Measurements from ENCODE around the gene FAAP20. TPM values are rescaled to one million over a fixed set of nuclear protein-coding genes. Genes with fewer than 3 reads are reported as not detected.

Gene FAAP20
- total RNA-seq, 6 donors from 2014 or later = 26.7 to 88.0 (median 66.8) TPM

DNA sequence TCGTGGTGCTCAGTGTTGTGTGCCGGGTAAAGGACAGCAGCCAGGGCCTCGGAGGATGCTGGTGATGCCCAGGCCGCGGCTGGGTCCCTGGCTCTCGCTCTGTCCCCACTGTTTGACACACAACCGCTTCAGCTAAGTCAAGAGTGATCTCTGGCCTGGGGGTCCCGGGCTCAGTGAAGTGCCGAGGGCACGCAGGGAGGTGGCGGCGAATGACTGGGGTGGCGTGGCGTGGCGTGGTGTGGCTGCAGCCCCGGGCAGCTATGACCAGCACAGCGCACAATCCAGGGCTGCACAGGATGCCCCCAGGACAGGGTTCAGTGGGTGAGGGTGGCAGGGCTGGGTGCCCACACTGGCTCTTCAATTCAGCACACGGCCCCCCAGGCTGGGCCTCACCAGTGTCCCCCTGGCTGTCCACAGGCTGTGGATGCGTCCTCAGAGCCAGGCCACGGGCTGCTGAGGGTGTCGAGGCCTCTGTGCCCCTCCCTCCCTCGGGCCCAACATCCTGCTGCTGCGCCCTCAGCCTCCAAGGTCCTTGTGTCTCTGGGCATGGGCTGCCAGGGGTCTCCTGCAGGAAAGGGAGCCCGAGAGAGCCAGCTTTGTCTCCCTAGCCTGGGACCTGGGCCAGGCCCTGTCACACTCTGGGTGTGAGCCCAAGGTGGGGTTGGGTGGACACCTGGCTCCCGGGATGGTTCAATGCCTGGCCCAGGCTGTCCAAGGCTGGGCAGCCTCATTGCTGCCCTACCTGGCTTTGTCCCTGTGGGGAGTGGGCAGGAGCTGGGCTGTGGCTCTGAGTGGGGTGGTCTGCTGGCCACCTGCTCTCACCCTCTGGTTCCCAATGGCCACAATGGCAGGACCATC, 21.6 kb upstream of the FAAP20 start:
- ATAC-seq (ENCODE audit: low FRiP score in 2 of 2) = no peak
- TF ChIP-seq, protein P1, sequence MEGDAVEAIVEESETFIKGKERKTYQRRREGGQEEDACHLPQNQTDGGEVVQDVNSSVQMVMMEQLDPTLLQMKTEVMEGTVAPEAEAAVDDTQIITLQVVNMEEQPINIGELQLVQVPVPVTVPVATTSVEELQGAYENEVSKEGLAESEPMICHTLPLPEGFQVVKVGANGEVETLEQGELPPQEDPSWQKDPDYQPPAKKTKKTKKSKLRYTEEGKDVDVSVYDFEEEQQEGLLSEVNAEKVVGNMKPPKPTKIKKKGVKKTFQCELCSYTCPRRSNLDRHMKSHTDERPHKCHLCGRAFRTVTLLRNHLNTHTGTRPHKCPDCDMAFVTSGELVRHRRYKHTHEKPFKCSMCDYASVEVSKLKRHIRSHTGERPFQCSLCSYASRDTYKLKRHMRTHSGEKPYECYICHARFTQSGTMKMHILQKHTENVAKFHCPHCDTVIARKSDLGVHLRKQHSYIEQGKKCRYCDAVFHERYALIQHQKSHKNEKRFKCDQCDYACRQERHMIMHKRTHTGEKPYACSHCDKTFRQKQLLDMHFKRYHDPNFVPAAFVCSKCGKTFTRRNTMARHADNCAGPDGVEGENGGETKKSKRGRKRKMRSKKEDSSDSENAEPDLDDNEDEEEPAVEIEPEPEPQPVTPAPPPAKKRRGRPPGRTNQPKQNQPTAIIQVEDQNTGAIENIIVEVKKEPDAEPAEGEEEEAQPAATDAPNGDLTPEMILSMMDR (IDR thresholded peaks at IDR 0.05) = no peak
- no peak for TF ChIP-seq POLR2AphosphoS5 (IDR thresholded peaks at IDR 0.05)
- TF ChIP-seq EP300 (IDR thresholded peaks at IDR 0.05) = no peak
- TF ChIP-seq POLR2A (IDR thresholded peaks at IDR 0.05) = no peak
- 91 to 94% methylated on average over 14 to 23 of the region's 25 CpGs for WGBS, 2 donors
- no peaks in the 10 kb centered on the region for H3K27me3 ChIP-seq
- H3K4me1 ChIP-seq = peaks cover 33 to 37% (median 35%) of the 10 kb centered on the region in 4 donors
- H3K27ac ChIP-seq = no peak overlapping the region
- no peak overlapping the region for H3K4me3 ChIP-seq
- DNase-seq = peak in 1 of 2 donors; percentile 74
- H3K9me3 ChIP-seq = no peaks in the 10 kb centered on the region
- no peaks in the 10 kb centered on the region for H3K36me3 ChIP-seq

DNA sequence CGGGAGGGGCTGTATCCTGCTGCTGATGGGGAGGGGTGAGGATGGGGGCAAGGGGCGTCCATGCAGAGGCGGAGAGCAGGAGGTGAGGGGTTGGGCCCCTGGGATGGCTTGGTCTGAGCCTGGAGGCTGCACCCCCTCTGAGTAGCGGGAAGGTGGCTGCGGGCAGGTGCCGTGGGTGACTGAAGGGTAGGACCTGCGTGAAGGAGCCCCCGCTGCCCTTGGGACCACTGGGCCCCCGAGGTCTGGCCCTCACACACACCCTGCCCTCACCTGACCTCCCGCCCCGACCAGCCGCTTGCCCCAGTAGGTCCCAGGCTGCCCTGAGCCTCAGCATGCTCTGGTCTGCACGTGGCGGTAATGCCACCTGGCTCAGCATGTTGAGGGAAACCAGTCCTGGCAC, 20.8 kb upstream of the FAAP20 start:
- peak overlapping the region in 3 of 4 donors; percentile 89 to 92 (median 91) for H3K27ac ChIP-seq
- no peaks in the 10 kb centered on the region for H3K9me3 ChIP-seq
- H3K36me3 ChIP-seq = no peaks in the 10 kb centered on the region
- WGBS, 2 donors = 93% methylated on average over 8 to 14 of the region's 14 CpGs
- TF ChIP-seq POLR2AphosphoS5 (IDR thresholded peaks at IDR 0.05) = no peak
- TF ChIP-seq EP300 (IDR thresholded peaks at IDR 0.05) = no peak
- no peak for TF ChIP-seq POLR2A (IDR thresholded peaks at IDR 0.05)
- TF ChIP-seq, protein P1 (IDR thresholded peaks at IDR 0.05) = no peak
- DNase-seq (peak in 1 of 2 donors; percentile 81), ATAC-seq (ENCODE audit: low FRiP score in 2 of 2) (no peak)
- H3K27me3 ChIP-seq = no peaks in the 10 kb centered on the region
- no peak overlapping the region for H3K4me3 ChIP-seq
- H3K4me1 ChIP-seq = peaks cover 33 to 42% (median 35%) of the 10 kb centered on the region in 4 donors

DNA sequence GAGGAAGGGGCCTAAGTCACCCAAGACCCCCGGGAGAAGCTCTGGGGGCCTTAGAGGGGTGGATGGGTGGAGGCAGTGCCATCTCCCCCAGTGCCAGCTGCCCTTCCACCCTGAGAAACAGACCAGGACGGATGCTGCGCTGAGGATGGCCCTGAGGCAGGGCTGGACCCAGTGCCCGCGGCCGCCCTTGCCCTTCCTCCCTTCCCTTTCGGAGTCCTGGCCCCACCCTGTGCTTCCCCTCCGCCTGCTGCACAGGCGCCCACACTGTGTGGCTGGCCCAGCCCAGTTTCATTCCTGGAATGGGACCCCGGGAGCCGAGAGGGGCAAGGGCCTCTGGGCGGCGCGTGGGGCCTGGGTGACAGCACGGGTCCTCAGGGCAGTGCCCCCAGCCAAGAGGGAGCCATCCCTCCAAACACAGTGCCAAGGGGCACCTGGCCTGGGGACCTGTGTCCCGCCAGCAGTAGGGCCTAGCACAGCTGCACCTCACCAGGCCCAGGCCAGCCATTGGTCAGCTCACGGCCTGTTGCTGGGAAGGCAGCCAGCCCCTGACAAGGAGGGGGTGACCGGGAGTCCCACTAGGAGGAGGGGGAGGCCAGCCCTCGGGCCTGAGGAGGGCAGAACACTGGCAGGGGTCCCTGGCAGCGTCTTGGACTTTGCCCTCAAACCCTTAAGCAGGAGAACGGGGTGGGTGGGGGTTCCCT, 20.1 kb upstream of the FAAP20 start:
- ATAC-seq (ENCODE audit: low FRiP score in 2 of 2) (peak in 1 of 2 donors; percentile 37), DNase-seq (peak; percentile 29 to 81)
- WGBS, 2 donors = 50 to 53% methylated on average over 8 to 16 of the region's 21 CpGs
- Histone ChIP-seq H3K36me3 (no peaks in the 10 kb centered on the region), H3K4me3 (peak overlapping the region in 1 of 4 donors; percentile 1), H3K4me1 (peaks cover 33 to 48% (median 35%) of the 10 kb centered on the region in 4 donors), H3K27me3 (no peaks in the 10 kb centered on the region), H3K27ac (peak overlapping the region; percentile 89 to 95 (median 92)), H3K9me3 (no peaks in the 10 kb centered on the region)
- TF ChIP-seq, protein P1 (IDR thresholded peaks at IDR 0.05) = peak in 1 of 6 experiments; percentile 6
- no peak for TF ChIP-seq EP300 (IDR thresholded peaks at IDR 0.05)

DNA sequence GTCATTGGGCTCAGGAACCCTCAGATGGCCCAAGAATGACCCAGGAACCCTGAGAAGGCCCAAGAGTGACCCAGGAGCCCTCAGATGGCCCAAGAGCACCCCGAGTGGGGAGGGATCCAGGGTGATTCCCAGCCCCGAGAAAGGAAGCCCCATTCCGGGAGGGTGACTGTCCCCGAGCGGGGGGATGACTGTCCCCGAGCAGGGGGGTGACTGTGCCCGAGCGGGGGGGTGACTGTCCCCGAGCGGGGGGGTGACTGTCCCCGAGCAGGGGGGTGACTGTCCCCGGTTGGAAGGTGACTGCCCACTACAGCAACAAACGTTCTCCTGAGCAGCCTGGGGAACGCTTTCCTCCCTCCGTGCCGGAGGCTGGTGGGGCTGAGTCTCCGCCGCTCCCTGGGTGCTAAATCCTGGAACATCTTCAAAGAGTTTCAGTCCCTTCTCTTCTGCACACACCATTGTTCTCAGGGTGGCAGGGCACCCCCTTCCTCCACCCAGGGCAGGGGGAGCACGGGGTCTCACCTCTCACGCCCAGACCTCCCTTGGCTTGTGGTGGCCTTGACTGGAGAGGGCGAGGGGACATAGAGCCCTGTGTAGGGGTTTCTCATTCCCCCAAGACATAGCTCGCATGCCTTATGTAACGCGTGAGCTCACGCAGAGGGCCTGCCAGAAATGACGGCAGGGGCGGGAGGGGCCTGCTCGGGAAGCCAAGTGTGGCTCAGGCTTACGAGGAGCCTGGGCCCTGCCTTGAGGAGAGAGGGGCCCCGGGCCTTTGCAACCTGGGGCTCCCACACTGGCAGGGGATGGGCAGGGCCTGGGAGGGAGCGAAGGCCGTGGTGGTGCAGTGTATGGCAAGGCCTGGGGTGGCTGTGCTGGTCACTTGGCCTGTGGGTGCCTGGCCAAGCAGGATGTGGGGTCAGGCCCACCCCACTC, 19.3 kb upstream of the FAAP20 start:
- peaks cover 39 to 57% (median 41%) of the 10 kb centered on the region in 4 donors for H3K4me1 ChIP-seq

More for the DNA sequence above, 19.3 kb upstream of the FAAP20 start:
- WGBS, 2 donors = 47 to 55% methylated on average over 13 to 17 of the region's 32 CpGs
- ATAC-seq (ENCODE audit: low FRiP score in 2 of 2) = peak; percentile 42 to 84
- TF ChIP-seq POLR2AphosphoS5 (IDR thresholded peaks at IDR 0.05) (peak; percentile 8 to 70), EP300 (IDR thresholded peaks at IDR 0.05) (peak in 1 of 4 donors; percentile 57), POLR2A (IDR thresholded peaks at IDR 0.05) (no peak)
- TF ChIP-seq, protein P1 (IDR thresholded peaks at IDR 0.05) = peak in 1 of 6 experiments; percentile 7
- DNase-seq = peak; percentile 69 to 91
- Histone ChIP-seq H3K9me3 (no peaks in the 10 kb centered on the region), H3K4me3 (peak overlapping the region in 2 of 4 donors; percentile 35 to 42), H3K36me3 (no peaks in the 10 kb centered on the region), H3K27ac (peak overlapping the region; percentile 89 to 95 (median 92)), H3K27me3 (no peaks in the 10 kb centered on the region)

All from upper lobe of left lung (tissue), 6 donors.